ENCODE measurements around the gene CLCN6. TPM values are rescaled to one million over a fixed set of nuclear protein-coding genes. Genes with fewer than 3 reads are reported as not detected.

The CLCN6 gene
- total and polyA plus RNA-seq, 10 of the 15 experiments (the other 5 are each of a cell fraction or from before 2014, with no cell fraction given) = 2.2 to 20.9 (median 10.2) TPM

- no peaks in the 10 kb centered on the region for H3K9me3 ChIP-seq (replicated peaks; ENCODE audit: control insufficient read depth, insufficient read depth, low read length)
- H2AFZ ChIP-seq (ENCODE audit: control insufficient read depth, low read depth, low read length) = no peak overlapping the region
- H3K27ac ChIP-seq (ENCODE audit: control insufficient read depth, insufficient read depth) = no peak overlapping the region
- no TSS peak for BruUV-seq (replicated peaks)
- H3K79me2 ChIP-seq (ENCODE audit: control insufficient read depth, insufficient read depth, low read length) = no peaks in the 10 kb centered on the region
- peaks cover 0 to 1% of the 10 kb centered on the region in 2 experiments; a peak in 1 of 4 replicates for H3K27me3 ChIP-seq (replicated peaks in 1 of 2; ENCODE audit: control insufficient read depth in 2 of 2, insufficient read depth in 2 of 2, low read length in 1 of 2)
- no peaks in the 10 kb centered on the region for H4K20me1 ChIP-seq (ENCODE audit: control insufficient read depth, insufficient read depth)
- no peaks in the 10 kb centered on the region for H3K4me1 ChIP-seq (ENCODE audit: control insufficient read depth, insufficient read depth, low read length)
- TF ChIP-seq NR2C1 (IDR thresholded peaks at IDR 0.05) (no peak), FOXK2 (IDR thresholded peaks at IDR 0.05) (no peak), BCLAF1 (IDR thresholded peaks at IDR 0.05) (no peak), STAT1 (conservative IDR thresholded peaks at IDR 0.05) (no peak), TARDBP (IDR thresholded peaks at IDR 0.05; ENCODE audit: borderline replicate concordance) (no peak), IKZF2 (IDR thresholded peaks at IDR 0.05) (no peak), PML (IDR thresholded peaks at IDR 0.05; ENCODE audit: low read length) (no peak)
- intact Hi-C loops (cut with micrococcal nuclease; ENCODE audit: unreplicated experiment) (no loop called here), in situ Hi-C loops (cut with MboI) (no loop called here)
- H3K4me2 ChIP-seq (ENCODE audit: control insufficient read depth, insufficient read depth) = no peak overlapping the region
- H3K4me3 ChIP-seq = no peak overlapping the region
- ChIA-PET CTCF (no interaction called here), POLR2A (no interaction called here), RAD21 (ENCODE audit: unreplicated experiment) (no interaction called here), SMC1A (ENCODE audit: uncharacterized antibody, unreplicated experiment) (no interaction called here)
- WGBS (ENCODE audit: insufficient coverage, insufficient replicate concordance, low lambda C conversion rate, missing lambda C conversion rate) = 46% methylated on average over 10 of the region's 10 CpGs
- FAIRE-seq (no peak), ATAC-seq (no peak), DNase-seq (ENCODE audit: low read depth, low spot score) (no peak)
- no peak overlapping the region for H3K9ac ChIP-seq (ENCODE audit: control insufficient read depth, insufficient read depth, low read length)
- no peaks in the 10 kb centered on the region for H3K36me3 ChIP-seq (ENCODE audit: control insufficient read depth in 2 of 2, insufficient read depth in 2 of 2, low read length in 1 of 2)
Observed at GRCh38 chr1:11875094-11875493, 69.1 kb downstream of the CLCN6 start.
